Thoracic aorta (tissue), 2 donors: Measurements from ENCODE around the gene PALB2. TPM values are rescaled to one million over a fixed set of nuclear protein-coding genes. Genes with fewer than 3 reads are reported as not detected.

Experiments
- ATAC-seq: fragments of 150-250 bp; one replicate; pipeline ENCODE4 v1.8.0; 2017; ENCODE audit warnings: low read depth; ENCODE audit not compliant: insufficient number of reproducible peaks, low FRiP score
- DNase-seq: peaks from one replicate; pipeline ENCODE4 v3.0.0-alpha.2; 2020; ENCODE audit warnings: low spot score
- H3K27ac ChIP-seq, 2 donors: fragments of 200-600 bp; sonication (generic); 1 replicate in 1 of 2; 2 replicates in 1 of 2; pipeline ENCODE4 v1.5.1; 2016; ENCODE audit warnings: mild to moderate bottlenecking in 2 of 2, moderate library complexity in 2 of 2
- H3K27me3 ChIP-seq: fragments of 200-600 bp; sonication (generic); replicated peaks from 2 replicates; pipeline ENCODE4 v1.6.0; 2016; ENCODE audit warnings: mild to moderate bottlenecking; ENCODE audit not compliant: insufficient read depth
- H3K36me3 ChIP-seq: fragments of 200-600 bp; sonication (generic); one replicate; pipeline ENCODE4 v1.5.1; 2016
- H3K4me1 ChIP-seq, 2 donors: fragments of 200-600 bp; sonication (generic); 1 replicate in 1 of 2; 2 replicates in 1 of 2; pipeline versions ENCODE4 v1.5.1 to v1.6.0; 2016; ENCODE audit warnings: low read depth in 2 of 2, mild to moderate bottlenecking in 1 of 2; ENCODE audit not compliant: control insufficient read depth in 1 of 2
- H3K4me3 ChIP-seq: fragments of 200-600 bp; sonication (generic); 2 replicates; pipeline ENCODE4 v1.5.1; 2016; ENCODE audit warnings: mild to moderate bottlenecking
- H3K9me3 ChIP-seq: fragments of 200-600 bp; sonication (generic); 2 replicates; pipeline ENCODE4 v1.5.1; 2016
- total RNA-seq, 2 donors: library from RNA; depleted of rRNA; stranded (reverse); fragments of >200 nt; gene quantifications; one replicate each; pipeline versions ENCODE4 v1.1.0 to v1.2.3, GENCODE V29; 2016
- TF ChIP-seq, protein P1 (sequence below): fragments of 200-600 bp; sonication (generic); IDR thresholded peaks from one replicate; pipeline ENCODE4 v1.5.1; 2019; ENCODE audit warnings: antibody characterized with exemption

Gene PALB2
- total RNA-seq = 10 to 100 TPM in 1 of 2 donors, 1 to 10 TPM in 1; 5.1 to 14.2 TPM

DNA sequence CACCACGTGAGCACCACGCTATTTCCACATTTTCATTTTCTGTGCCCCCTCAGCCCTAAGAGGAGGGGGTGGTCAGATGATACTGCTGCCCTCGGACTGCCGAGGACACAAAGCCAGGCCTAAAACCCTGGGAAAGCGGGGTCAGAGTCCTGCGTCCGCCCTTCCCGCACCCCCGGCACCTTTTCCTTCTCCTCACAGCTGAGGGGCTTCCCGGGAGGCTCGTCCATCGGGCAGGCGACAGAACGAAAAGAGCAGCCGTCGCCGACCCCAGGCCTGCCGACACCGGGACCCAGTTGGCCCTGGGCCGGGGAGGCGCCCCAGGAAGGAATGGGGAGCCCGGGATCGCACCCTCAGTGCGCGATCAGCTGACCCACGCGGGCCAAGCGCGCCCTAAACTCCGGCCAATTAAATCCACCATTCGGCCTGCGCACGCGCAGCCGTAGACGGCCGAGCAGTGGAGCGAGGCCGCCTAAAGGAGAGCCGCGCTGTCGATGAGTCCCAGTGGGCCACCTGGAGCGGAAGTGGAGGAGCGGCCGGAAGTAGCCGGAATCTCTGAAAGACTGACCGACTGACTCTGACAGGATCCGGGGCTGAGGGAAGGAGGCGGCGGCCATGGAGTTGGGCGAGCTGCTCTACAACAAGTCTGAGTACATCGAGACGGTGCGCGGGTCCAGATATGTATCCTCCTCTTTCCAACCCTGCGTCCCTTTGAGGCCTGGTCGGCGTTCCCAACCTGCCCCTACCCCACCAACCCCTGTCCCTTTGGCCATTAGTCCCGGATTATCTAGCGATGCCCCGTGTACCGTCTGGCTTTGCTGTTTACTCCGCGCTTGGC lies at the start of gene PALB2, which contains the start of gene DCTN5:
Gene PALB2, minus strand, starts transcription at position 380 of the 835 bp plus-strand sequence. Its CDS starts 153 bp downstream, at position 227.
Gene DCTN5, plus strand, starts transcription at position 536 of the 835 bp plus-strand sequence. Its CDS starts 77 bp downstream, at position 613.
- H3K36me3 ChIP-seq = peaks cover 6% of the 10 kb centered on the region

GRCh38 chr16:23689442-23690187 lies 48.5 kb upstream of the PALB2 start:
- Histone ChIP-seq H3K27ac (no peak overlapping the region), H3K36me3 (peaks cover 30% of the 10 kb centered on the region), H3K4me1 (peaks cover 1 to 5% of the 10 kb centered on the region in 2 donors), H3K4me3 (no peak overlapping the region), H3K9me3 (no peaks in the 10 kb centered on the region), H3K27me3 (no peaks in the 10 kb centered on the region)
- TF ChIP-seq, protein P1, sequence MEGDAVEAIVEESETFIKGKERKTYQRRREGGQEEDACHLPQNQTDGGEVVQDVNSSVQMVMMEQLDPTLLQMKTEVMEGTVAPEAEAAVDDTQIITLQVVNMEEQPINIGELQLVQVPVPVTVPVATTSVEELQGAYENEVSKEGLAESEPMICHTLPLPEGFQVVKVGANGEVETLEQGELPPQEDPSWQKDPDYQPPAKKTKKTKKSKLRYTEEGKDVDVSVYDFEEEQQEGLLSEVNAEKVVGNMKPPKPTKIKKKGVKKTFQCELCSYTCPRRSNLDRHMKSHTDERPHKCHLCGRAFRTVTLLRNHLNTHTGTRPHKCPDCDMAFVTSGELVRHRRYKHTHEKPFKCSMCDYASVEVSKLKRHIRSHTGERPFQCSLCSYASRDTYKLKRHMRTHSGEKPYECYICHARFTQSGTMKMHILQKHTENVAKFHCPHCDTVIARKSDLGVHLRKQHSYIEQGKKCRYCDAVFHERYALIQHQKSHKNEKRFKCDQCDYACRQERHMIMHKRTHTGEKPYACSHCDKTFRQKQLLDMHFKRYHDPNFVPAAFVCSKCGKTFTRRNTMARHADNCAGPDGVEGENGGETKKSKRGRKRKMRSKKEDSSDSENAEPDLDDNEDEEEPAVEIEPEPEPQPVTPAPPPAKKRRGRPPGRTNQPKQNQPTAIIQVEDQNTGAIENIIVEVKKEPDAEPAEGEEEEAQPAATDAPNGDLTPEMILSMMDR = no peak
- DNase-seq (no peak), ATAC-seq (no peak)

More for the DNA sequence above, at the start of gene PALB2, which contains the start of gene DCTN5:
- peak within 1 kb of the TSS; percentile 99 for H3K4me3 ChIP-seq
- H3K27ac ChIP-seq = peak within 1 kb of the TSS; percentile 63 to 69
- H3K4me1 ChIP-seq = peaks cover 16 to 24% of the 10 kb centered on the region in 2 donors
- ATAC-seq = peak; percentile 99
- TF ChIP-seq, protein P1 = no peak
- no peaks in the 10 kb centered on the region for H3K9me3 ChIP-seq
- DNase-seq = peak; percentile 71
- no peaks in the 10 kb centered on the region for H3K27me3 ChIP-seq

- Histone ChIP-seq H3K27ac (no peak overlapping the region), H3K4me3 (no peak overlapping the region), H3K9me3 (no peaks in the 10 kb centered on the region), H3K36me3 (peaks cover 33% of the 10 kb centered on the region), H3K4me1 (no peaks in the 10 kb centered on the region), H3K27me3 (no peaks in the 10 kb centered on the region)
- ATAC-seq = no peak
- DNase-seq = no peak
- TF ChIP-seq, protein P1 = no peak
These were observed 46.1 kb upstream of the PALB2 start for GRCh38 chr16:23687034-23687808.

DNA sequence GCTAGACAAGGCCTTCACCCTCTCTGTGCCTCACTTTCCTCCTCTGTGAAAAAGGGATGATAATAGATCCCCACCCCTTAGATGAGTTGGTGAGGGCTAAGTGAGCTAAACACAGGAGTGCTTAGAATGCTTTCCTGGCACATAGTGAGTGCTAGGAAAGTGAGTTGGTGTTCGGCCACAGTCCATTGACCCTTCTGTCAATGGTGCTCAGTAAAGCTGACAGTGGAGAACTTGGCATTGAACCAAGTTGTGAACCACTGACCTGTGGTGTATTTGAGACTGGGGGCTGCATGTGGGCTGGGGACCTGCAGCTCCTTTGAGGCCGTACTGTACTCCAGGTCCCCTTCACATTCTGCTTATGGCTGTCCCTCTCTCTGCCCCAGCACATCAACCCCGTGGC lies 42.4 kb upstream of the PALB2 start:
- Histone ChIP-seq H3K36me3 (peaks cover 10% of the 10 kb centered on the region), H3K4me3 (no peak overlapping the region), H3K27me3 (no peaks in the 10 kb centered on the region), H3K9me3 (no peaks in the 10 kb centered on the region), H3K4me1 (peaks cover 7 to 11% of the 10 kb centered on the region in 2 donors), H3K27ac (no peak overlapping the region)
- no peak for ATAC-seq
- no peak for DNase-seq
- TF ChIP-seq, protein P1 = no peak
